H9 (cell line): Measurements from ENCODE around the gene CAMK1. TPM values are rescaled to one million over a fixed set of nuclear protein-coding genes. Genes with fewer than 3 reads are reported as not detected.

Experiments
- DNase-seq: peaks from one replicate; pipeline ENCODE4 v3.0.0-alpha.2; 2017
- H2AFZ ChIP-seq: one replicate; pipeline ENCODE4 v1.6.1; 2013; ENCODE audit warnings: mild to moderate bottlenecking, low read length, control low read depth, moderate library complexity
- H2AK5ac ChIP-seq: 2 replicates; pipeline ENCODE4 v1.6.1; 2013; ENCODE audit warnings: low read length, control low read depth, mixed read lengths; ENCODE audit not compliant: insufficient read length
- H2BK120ac ChIP-seq: one replicate; pipeline ENCODE4 v1.6.1; 2013; ENCODE audit warnings: low read depth, mild to moderate bottlenecking, low read length, control low read depth, inconsistent platforms; ENCODE audit not compliant: poor library complexity, severe bottlenecking
- H2BK12ac ChIP-seq: 2 replicates; pipeline ENCODE4 v1.6.1; 2013; ENCODE audit warnings: low read length, control low read depth, mixed read lengths, low read depth; ENCODE audit not compliant: insufficient read length
- H2BK15ac ChIP-seq: 2 replicates; pipeline ENCODE4 v1.6.1; 2013; ENCODE audit warnings: low read depth, low read length, control low read depth
- H2BK20ac ChIP-seq: one replicate; pipeline ENCODE4 v1.6.1; 2013; ENCODE audit warnings: low read depth, mild to moderate bottlenecking, low read length, control low read depth, inconsistent platforms; ENCODE audit not compliant: poor library complexity, severe bottlenecking
- H2BK5ac ChIP-seq: 2 replicates; pipeline ENCODE4 v1.6.1; 2013; ENCODE audit warnings: low read length, control low read depth, mixed read lengths; ENCODE audit not compliant: insufficient read length
- H3K14ac ChIP-seq: 2 replicates; pipeline ENCODE4 v1.6.1; 2013; ENCODE audit warnings: low read length, control low read depth; ENCODE audit not compliant: insufficient read depth
- H3K18ac ChIP-seq: 2 replicates; pipeline ENCODE4 v1.6.1; 2013; ENCODE audit warnings: low read depth, mild to moderate bottlenecking, mixed read lengths, low read length, control low read depth; ENCODE audit not compliant: insufficient read length
- H3K23ac ChIP-seq: 2 replicates; pipeline ENCODE4 v1.6.1; 2013; ENCODE audit warnings: low read length, control low read depth, mixed read lengths, low read depth; ENCODE audit not compliant: insufficient read length
- H3K23me2 ChIP-seq: 2 replicates; pipeline ENCODE4 v1.6.1; 2013; ENCODE audit warnings: low read depth, mild to moderate bottlenecking, mixed read lengths, low read length, control low read depth; ENCODE audit not compliant: insufficient read length, poor library complexity, severe bottlenecking
- H3K27ac ChIP-seq: 2 replicates; pipeline ENCODE4 v1.5.1; 2013; ENCODE audit warnings: low read length, control low read depth, mixed read lengths, low read depth; ENCODE audit not compliant: insufficient read length
- H3K27me3 ChIP-seq: 2 replicates; pipeline ENCODE4 v1.6.1; 2013; ENCODE audit warnings: low read length, control low read depth, inconsistent platforms; ENCODE audit not compliant: insufficient read depth
- H3K4ac ChIP-seq: 2 replicates; pipeline ENCODE4 v1.6.1; 2013; ENCODE audit warnings: low read depth, mild to moderate bottlenecking, control low read depth, inconsistent platforms, low read length, moderate library complexity
- H3K4me1 ChIP-seq: 2 replicates; pipeline ENCODE4 v1.6.1; 2013; ENCODE audit warnings: low read length, control low read depth, inconsistent platforms; ENCODE audit not compliant: insufficient read depth
- H3K4me2 ChIP-seq: 2 replicates; pipeline ENCODE4 v1.6.1; 2013; ENCODE audit warnings: low read length, control low read depth, mixed read lengths; ENCODE audit not compliant: insufficient read length, insufficient read depth
- H3K56ac ChIP-seq: 2 replicates; pipeline ENCODE4 v1.6.1; 2013; ENCODE audit warnings: low read depth, mild to moderate bottlenecking, mixed read lengths, low read length, control low read depth; ENCODE audit not compliant: insufficient read length
- H3K79me1 ChIP-seq: 2 replicates; pipeline ENCODE4 v1.6.1; 2013; ENCODE audit warnings: low read depth, mild to moderate bottlenecking, moderate library complexity, low read length, control low read depth, inconsistent platforms; ENCODE audit not compliant: insufficient read depth, poor library complexity, severe bottlenecking
- H3K79me2 ChIP-seq: 2 replicates; pipeline ENCODE4 v1.6.1; 2013; ENCODE audit warnings: low read length, control low read depth, inconsistent platforms; ENCODE audit not compliant: insufficient read depth
- H3K9ac ChIP-seq: 2 replicates; pipeline ENCODE4 v1.6.1; 2013; ENCODE audit warnings: low read length, control low read depth, mixed read lengths; ENCODE audit not compliant: insufficient read length; ENCODE audit errors: extremely low read depth
- H3K9me3 ChIP-seq: one replicate; pipeline ENCODE4 v1.6.1; 2013; ENCODE audit warnings: low read depth, low read length, inconsistent platforms; ENCODE audit not compliant: control insufficient read depth
- H3T11ph ChIP-seq: one replicate; pipeline ENCODE4 v1.6.1; 2013; ENCODE audit warnings: mild to moderate bottlenecking, low read length, control low read depth, inconsistent platforms
- H4K20me1 ChIP-seq: one replicate; pipeline ENCODE4 v1.6.1; 2013; ENCODE audit not compliant: control insufficient read depth, insufficient read length, insufficient read depth
- H4K5ac ChIP-seq: 2 replicates; pipeline ENCODE4 v1.6.1; 2013; ENCODE audit warnings: low read depth, mild to moderate bottlenecking, mixed read lengths, low read length, control low read depth; ENCODE audit not compliant: insufficient read length
- H4K8ac ChIP-seq: replicated peaks from 2 replicates; pipeline ENCODE4 v1.6.1; 2013; ENCODE audit warnings: low read length, control low read depth, mixed read lengths, low read depth; ENCODE audit not compliant: insufficient read length
- H4K91ac ChIP-seq: 2 replicates; pipeline ENCODE4 v1.6.1; 2013; ENCODE audit warnings: low read depth, mild to moderate bottlenecking, moderate library complexity, mixed read lengths, low read length, control low read depth; ENCODE audit not compliant: insufficient read length
- H3K27ac Mint-ChIP-seq, 3 experiments: 2 replicates in 2 of 3; 3 replicates in 1 of 3; pipeline ENCODE4 v1.8.0; 2020 to 2021; ENCODE audit warnings: mixed read lengths in 3 of 3, mild to moderate bottlenecking in 1 of 3, moderate library complexity in 1 of 3
- H3K27me3 Mint-ChIP-seq: 2 replicates; pipeline ENCODE4 v1.8.0; 2021; ENCODE audit warnings: low read depth, mild to moderate bottlenecking, moderate library complexity, mixed read lengths
- H3K36me3 Mint-ChIP-seq, 3 experiments: 2 replicates in 2 of 3; 3 replicates in 1 of 3; pipeline ENCODE4 v1.8.0; 2020 to 2021; ENCODE audit warnings: low read depth in 3 of 3, mixed read lengths in 3 of 3; ENCODE audit not compliant: insufficient read depth in 1 of 3
- H3K4me1 Mint-ChIP-seq, 2 experiments: 2 replicates each; pipeline ENCODE4 v1.8.0; 2020; ENCODE audit warnings: mixed read lengths in 2 of 2
- H3K4me3 Mint-ChIP-seq, 2 experiments: 2 replicates in 1 of 2; 3 replicates in 1 of 2; pipeline ENCODE4 v1.8.0; 2020 to 2021; ENCODE audit warnings: mild to moderate bottlenecking in 2 of 2, mixed read lengths in 2 of 2, moderate library complexity in 1 of 2
- H3K9me3 Mint-ChIP-seq, 2 experiments: 2 replicates in 1 of 2; 3 replicates in 1 of 2; pipeline ENCODE4 v1.8.0; 2020; ENCODE audit warnings: mild to moderate bottlenecking in 2 of 2, mixed read lengths in 2 of 2, moderate library complexity in 1 of 2
- CTCF ChIP-seq: fragments of 200-600 bp; sonication (generic); conservative IDR thresholded peaks from 3 replicates; pipeline ENCODE4 v1.8.0; 2021; ENCODE audit warnings: antibody characterized with exemption, mild to moderate bottlenecking
- WGBS: extraction: QIAGEN DNeasy Blood & Tissue Kit; methylation state at CpG from one replicate; pipeline ENCODE4 v1.1.7; 2013; ENCODE audit warnings: missing lambda C conversion rate, low lambda C conversion rate, mixed read lengths; ENCODE audit not compliant: insufficient read length; ENCODE audit errors: extremely low coverage; 5-methylcytosine and 5-hydroxymethylcytosine counted together
- total RNA-seq: library from RNA; stranded (reverse); gene quantifications from 2 replicates; pipeline ENCODE4 v1.2.1, GENCODE V29; 2021

CAMK1 gene
- total RNA-seq, 1 experiment from 2014 or later = 9.2 TPM

- Histone ChIP-seq H2AFZ (no peak overlapping the region), H2BK20ac (no peak overlapping the region), H3K79me1 (no peaks in the 10 kb centered on the region), H3K79me2 (no peaks in the 10 kb centered on the region), H3K9ac (no peak overlapping the region), H3K27me3 (no peaks in the 10 kb centered on the region), H2BK5ac (no peak overlapping the region), H4K20me1 (no peaks in the 10 kb centered on the region), H2BK12ac (no peak overlapping the region), H2AK5ac (no peak overlapping the region), H3K9me3 (no peaks in the 10 kb centered on the region), H4K8ac (no peak overlapping the region), H3K23me2 (no peaks in the 10 kb centered on the region), H3K18ac (no peak overlapping the region), H2BK120ac (no peak overlapping the region), H3K4me1 (no peaks in the 10 kb centered on the region), H3K4ac (no peak overlapping the region), H2BK15ac (no peak overlapping the region), H3K4me2 (no peak overlapping the region), H3K23ac (no peak overlapping the region), H4K91ac (no peak overlapping the region), H3K14ac (no peak overlapping the region), H4K5ac (no peak overlapping the region), H3T11ph (no peak overlapping the region), H3K27ac (no peak overlapping the region), H3K56ac (no peak overlapping the region)
- no peak for TF ChIP-seq CTCF
- no peaks in the 10 kb centered on the region for H3K27me3 Mint-ChIP-seq
- H3K4me3 Mint-ChIP-seq = no peak overlapping the region
- no peak overlapping the region; a peak in 1 of 7 replicates for H3K27ac Mint-ChIP-seq
- WGBS = no CpG with 5 or more reads among the region's 6 CpGs
- H3K4me1 Mint-ChIP-seq = peaks cover 4% of the 10 kb centered on the region in 2 experiments; a peak in 3 of 4 replicates
- peaks cover 25 to 67% (median 66%) of the 10 kb centered on the region in 3 experiments; a peak in 6 of 7 replicates for H3K36me3 Mint-ChIP-seq
- no peak for DNase-seq
- no peaks in the 10 kb centered on the region for H3K9me3 Mint-ChIP-seq
Observed at GRCh38 chr3:9787714-9788113, 18.0 kb upstream of the CAMK1 start.
